H9 (cell line): ENCODE measurements around the gene KRT6B. TPM values are rescaled to one million over a fixed set of nuclear protein-coding genes. Genes with fewer than 3 reads are reported as not detected.
A peak's percentile ranks its signal among the peaks of the same experiment; 100 is the strongest.

Experiments
- DNase-seq: peaks from one replicate; pipeline ENCODE4 v3.0.0-alpha.2; 2017
- H2AFZ ChIP-seq: one replicate; pipeline ENCODE4 v1.6.1; 2013; ENCODE audit warnings: mild to moderate bottlenecking, low read length, control low read depth, moderate library complexity
- H2AK5ac ChIP-seq: 2 replicates; pipeline ENCODE4 v1.6.1; 2013; ENCODE audit warnings: low read length, control low read depth, mixed read lengths; ENCODE audit not compliant: insufficient read length
- H2BK120ac ChIP-seq: one replicate; pipeline ENCODE4 v1.6.1; 2013; ENCODE audit warnings: low read depth, mild to moderate bottlenecking, low read length, control low read depth, inconsistent platforms; ENCODE audit not compliant: poor library complexity, severe bottlenecking
- H2BK12ac ChIP-seq: 2 replicates; pipeline ENCODE4 v1.6.1; 2013; ENCODE audit warnings: low read length, control low read depth, mixed read lengths, low read depth; ENCODE audit not compliant: insufficient read length
- H2BK15ac ChIP-seq: 2 replicates; pipeline ENCODE4 v1.6.1; 2013; ENCODE audit warnings: low read depth, low read length, control low read depth
- H2BK20ac ChIP-seq: one replicate; pipeline ENCODE4 v1.6.1; 2013; ENCODE audit warnings: low read depth, mild to moderate bottlenecking, low read length, control low read depth, inconsistent platforms; ENCODE audit not compliant: poor library complexity, severe bottlenecking
- H2BK5ac ChIP-seq: 2 replicates; pipeline ENCODE4 v1.6.1; 2013; ENCODE audit warnings: low read length, control low read depth, mixed read lengths; ENCODE audit not compliant: insufficient read length
- H3K14ac ChIP-seq: 2 replicates; pipeline ENCODE4 v1.6.1; 2013; ENCODE audit warnings: low read length, control low read depth; ENCODE audit not compliant: insufficient read depth
- H3K18ac ChIP-seq: 2 replicates; pipeline ENCODE4 v1.6.1; 2013; ENCODE audit warnings: low read depth, mild to moderate bottlenecking, mixed read lengths, low read length, control low read depth; ENCODE audit not compliant: insufficient read length
- H3K23ac ChIP-seq: 2 replicates; pipeline ENCODE4 v1.6.1; 2013; ENCODE audit warnings: low read length, control low read depth, mixed read lengths, low read depth; ENCODE audit not compliant: insufficient read length
- H3K23me2 ChIP-seq: 2 replicates; pipeline ENCODE4 v1.6.1; 2013; ENCODE audit warnings: low read depth, mild to moderate bottlenecking, mixed read lengths, low read length, control low read depth; ENCODE audit not compliant: insufficient read length, poor library complexity, severe bottlenecking
- H3K27ac ChIP-seq: 2 replicates; pipeline ENCODE4 v1.5.1; 2013; ENCODE audit warnings: low read length, control low read depth, mixed read lengths, low read depth; ENCODE audit not compliant: insufficient read length
- H3K27me3 ChIP-seq: 2 replicates; pipeline ENCODE4 v1.6.1; 2013; ENCODE audit warnings: low read length, control low read depth, inconsistent platforms; ENCODE audit not compliant: insufficient read depth
- H3K4ac ChIP-seq: 2 replicates; pipeline ENCODE4 v1.6.1; 2013; ENCODE audit warnings: low read depth, mild to moderate bottlenecking, control low read depth, inconsistent platforms, low read length, moderate library complexity
- H3K4me1 ChIP-seq: 2 replicates; pipeline ENCODE4 v1.6.1; 2013; ENCODE audit warnings: low read length, control low read depth, inconsistent platforms; ENCODE audit not compliant: insufficient read depth
- H3K4me2 ChIP-seq: 2 replicates; pipeline ENCODE4 v1.6.1; 2013; ENCODE audit warnings: low read length, control low read depth, mixed read lengths; ENCODE audit not compliant: insufficient read length, insufficient read depth
- H3K56ac ChIP-seq: 2 replicates; pipeline ENCODE4 v1.6.1; 2013; ENCODE audit warnings: low read depth, mild to moderate bottlenecking, mixed read lengths, low read length, control low read depth; ENCODE audit not compliant: insufficient read length
- H3K79me1 ChIP-seq: 2 replicates; pipeline ENCODE4 v1.6.1; 2013; ENCODE audit warnings: low read depth, mild to moderate bottlenecking, moderate library complexity, low read length, control low read depth, inconsistent platforms; ENCODE audit not compliant: insufficient read depth, poor library complexity, severe bottlenecking
- H3K79me2 ChIP-seq: 2 replicates; pipeline ENCODE4 v1.6.1; 2013; ENCODE audit warnings: low read length, control low read depth, inconsistent platforms; ENCODE audit not compliant: insufficient read depth
- H3K9ac ChIP-seq: 2 replicates; pipeline ENCODE4 v1.6.1; 2013; ENCODE audit warnings: low read length, control low read depth, mixed read lengths; ENCODE audit not compliant: insufficient read length; ENCODE audit errors: extremely low read depth
- H3K9me3 ChIP-seq: one replicate; pipeline ENCODE4 v1.6.1; 2013; ENCODE audit warnings: low read depth, low read length, inconsistent platforms; ENCODE audit not compliant: control insufficient read depth
- H3T11ph ChIP-seq: one replicate; pipeline ENCODE4 v1.6.1; 2013; ENCODE audit warnings: mild to moderate bottlenecking, low read length, control low read depth, inconsistent platforms
- H4K20me1 ChIP-seq: one replicate; pipeline ENCODE4 v1.6.1; 2013; ENCODE audit not compliant: control insufficient read depth, insufficient read length, insufficient read depth
- H4K5ac ChIP-seq: 2 replicates; pipeline ENCODE4 v1.6.1; 2013; ENCODE audit warnings: low read depth, mild to moderate bottlenecking, mixed read lengths, low read length, control low read depth; ENCODE audit not compliant: insufficient read length
- H4K8ac ChIP-seq: replicated peaks from 2 replicates; pipeline ENCODE4 v1.6.1; 2013; ENCODE audit warnings: low read length, control low read depth, mixed read lengths, low read depth; ENCODE audit not compliant: insufficient read length
- H4K91ac ChIP-seq: 2 replicates; pipeline ENCODE4 v1.6.1; 2013; ENCODE audit warnings: low read depth, mild to moderate bottlenecking, moderate library complexity, mixed read lengths, low read length, control low read depth; ENCODE audit not compliant: insufficient read length
- H3K27ac Mint-ChIP-seq, 3 experiments: 2 replicates in 2 of 3; 3 replicates in 1 of 3; pipeline ENCODE4 v1.8.0; 2020 to 2021; ENCODE audit warnings: mixed read lengths in 3 of 3, mild to moderate bottlenecking in 1 of 3, moderate library complexity in 1 of 3
- H3K27me3 Mint-ChIP-seq: 2 replicates; pipeline ENCODE4 v1.8.0; 2021; ENCODE audit warnings: low read depth, mild to moderate bottlenecking, moderate library complexity, mixed read lengths
- H3K36me3 Mint-ChIP-seq, 3 experiments: 2 replicates in 2 of 3; 3 replicates in 1 of 3; pipeline ENCODE4 v1.8.0; 2020 to 2021; ENCODE audit warnings: low read depth in 3 of 3, mixed read lengths in 3 of 3; ENCODE audit not compliant: insufficient read depth in 1 of 3
- H3K4me1 Mint-ChIP-seq, 2 experiments: 2 replicates each; pipeline ENCODE4 v1.8.0; 2020; ENCODE audit warnings: mixed read lengths in 2 of 2
- H3K4me3 Mint-ChIP-seq, 2 experiments: 2 replicates in 1 of 2; 3 replicates in 1 of 2; pipeline ENCODE4 v1.8.0; 2020 to 2021; ENCODE audit warnings: mild to moderate bottlenecking in 2 of 2, mixed read lengths in 2 of 2, moderate library complexity in 1 of 2
- H3K9me3 Mint-ChIP-seq, 2 experiments: 2 replicates in 1 of 2; 3 replicates in 1 of 2; pipeline ENCODE4 v1.8.0; 2020; ENCODE audit warnings: mild to moderate bottlenecking in 2 of 2, mixed read lengths in 2 of 2, moderate library complexity in 1 of 2
- CTCF ChIP-seq: fragments of 200-600 bp; sonication (generic); conservative IDR thresholded peaks from 3 replicates; pipeline ENCODE4 v1.8.0; 2021; ENCODE audit warnings: antibody characterized with exemption, mild to moderate bottlenecking
- WGBS: extraction: QIAGEN DNeasy Blood & Tissue Kit; methylation state at CpG from one replicate; pipeline ENCODE4 v1.1.7; 2013; ENCODE audit warnings: missing lambda C conversion rate, low lambda C conversion rate, mixed read lengths; ENCODE audit not compliant: insufficient read length; ENCODE audit errors: extremely low coverage; 5-methylcytosine and 5-hydroxymethylcytosine counted together
- long read RNA-seq: library from polyadenylated mRNA; unstranded; transcript quantifications from one replicate; pipeline ENCODE4 v2.0.0, GENCODE V29; 2020
- total RNA-seq: library from RNA; stranded (reverse); gene quantifications from 2 replicates; pipeline ENCODE4 v1.2.1, GENCODE V29; 2021

The KRT6B gene
- total RNA-seq = not detected in 2 replicates
- long read RNA-seq = 0 reads

GRCh38 chr12:52452101-52452500 lies at the start of gene KRT6B:
KRT6B (minus strand) TSS chr12:52452146; CDS start chr12:52452078, 68 bp downstream.
- H3K9ac ChIP-seq = no peak within 1 kb of the TSS
- no peak within 1 kb of the TSS for H4K5ac ChIP-seq
- peaks cover 24% of the 10 kb centered on the region for H3K27me3 Mint-ChIP-seq
- H3K27ac ChIP-seq = no peak within 1 kb of the TSS
- H3K23me2 ChIP-seq = no peaks in the 10 kb centered on the region
- H2AFZ ChIP-seq = no peak within 1 kb of the TSS
- no peak within 1 kb of the TSS for H3K4ac ChIP-seq
- no peaks in the 10 kb centered on the region for H3K9me3 ChIP-seq
- no peak within 1 kb of the TSS for H3T11ph ChIP-seq
- no peaks in the 10 kb centered on the region for H4K20me1 ChIP-seq
- H4K8ac ChIP-seq = no peak within 1 kb of the TSS
- H3K14ac ChIP-seq = no peak within 1 kb of the TSS
- H3K4me1 ChIP-seq = no peaks in the 10 kb centered on the region
- no peaks in the 10 kb centered on the region for H3K36me3 Mint-ChIP-seq
- peaks cover 14% of the 10 kb centered on the region in 2 experiments for H3K4me1 Mint-ChIP-seq
- no peak within 1 kb of the TSS for H2BK12ac ChIP-seq
- H3K27me3 ChIP-seq = peaks cover 3% of the 10 kb centered on the region; the same call in 1 of the 2 replicates
- H3K4me2 ChIP-seq = no peak within 1 kb of the TSS
- no CpG with 5 or more reads among the region's 6 CpGs for WGBS
- no peak within 1 kb of the TSS for H3K56ac ChIP-seq
- H2BK5ac ChIP-seq = no peak within 1 kb of the TSS
- no peak for TF ChIP-seq CTCF
- H3K4me3 Mint-ChIP-seq = no peak within 1 kb of the TSS
- peak within 1 kb of the TSS in 2 of 3 experiments; percentile 38 to 55; a peak in 1 of 7 replicates for H3K27ac Mint-ChIP-seq
- H3K79me2 ChIP-seq = no peaks in the 10 kb centered on the region
- H3K18ac ChIP-seq = no peak within 1 kb of the TSS
- no peaks in the 10 kb centered on the region; a peak in 1 of 5 replicates for H3K9me3 Mint-ChIP-seq
- H2AK5ac ChIP-seq = no peak within 1 kb of the TSS
- H3K79me1 ChIP-seq = no peaks in the 10 kb centered on the region
- no peak within 1 kb of the TSS for H4K91ac ChIP-seq
- no peak for DNase-seq
- H2BK15ac ChIP-seq = no peak within 1 kb of the TSS
- H2BK120ac ChIP-seq = no peak within 1 kb of the TSS
- H3K23ac ChIP-seq = no peak within 1 kb of the TSS
- H2BK20ac ChIP-seq = no peak within 1 kb of the TSS
